Right lobe of liver (tissue), 6 donors: ENCODE measurements around the gene RHOXF2. TPM values are rescaled to one million over a fixed set of nuclear protein-coding genes. Genes with fewer than 3 reads are reported as not detected.
"Not testable (repeated sequence)": the region's sequence is repeated elsewhere in the genome, so short reads cannot be mapped to it uniquely, and the experiment has no call there.

Source experiments
- ATAC-seq, 4 donors: fragments of 200-7000 bp; cut with Tn5 transposase; one replicate each; pipeline ENCODE4 v1.9.1; 2020; ENCODE audit warnings: mild to moderate bottlenecking in 4 of 4, moderate library complexity in 4 of 4
- DNase-seq, 3 donors: peaks; one replicate each; pipeline ENCODE4 v3.0.0-alpha.2; 2020
- H3K27ac ChIP-seq, 3 donors: fragments of 200-600 bp; one replicate each; pipeline ENCODE4 v1.8.0; 2022
- H3K27me3 ChIP-seq, 2 donors: fragments of 200-600 bp; one replicate each; pipeline ENCODE4 v1.8.0; 2022
- H3K36me3 ChIP-seq, 4 donors: fragments of 200-600 bp; sonication (generic) in 1 of 4; one replicate each; pipeline versions ENCODE4 v1.5.1 to v1.8.0; 2017 to 2022; ENCODE audit warnings: control low read depth in 1 of 4
- H3K4me1 ChIP-seq, 4 donors: fragments of 200-600 bp; sonication (generic) in 1 of 4; one replicate each; pipeline versions ENCODE4 v1.5.1 to v1.8.0; 2017 to 2022; ENCODE audit warnings: control low read depth in 1 of 4
- H3K4me3 ChIP-seq, 3 donors: fragments of 200-600 bp; one replicate each; pipeline ENCODE4 v1.8.0; 2022
- H3K9me3 ChIP-seq, 4 donors: fragments of 200-600 bp; sonication (generic) in 1 of 4; one replicate each; pipeline versions ENCODE4 v1.5.1 to v1.8.0; 2017 to 2022; ENCODE audit warnings: control low read depth in 1 of 4
- POLR2A ChIP-seq: fragments of 450-650 bp; IDR thresholded peaks from one replicate; pipeline ENCODE4 v1.6.1; 2017; ENCODE audit warnings: antibody characterized with exemption, mild to moderate bottlenecking
- WGBS: methylation state at CpG from one replicate; pipeline ENCODE4 v1.1.6; 2018; ENCODE audit warnings: low coverage, low lambda C conversion rate; ENCODE audit not compliant: insufficient coverage; ENCODE audit errors: missing lambda C conversion rate; 5-methylcytosine and 5-hydroxymethylcytosine counted together
- intact Hi-C, 2 donors: fragments of 100-400 bp; cut with DNase I; formaldehyde crosslinking; loops; one replicate each; pipeline versions ENCODE4 v1.11.2 to v1.14.1; 2022
- total RNA-seq, 6 experiments: library from RNA; depleted of rRNA in 2 of 6; stranded (reverse); fragments of >200 nt in 2 of 6; fragmentation: NEBNext Ultra II Directional in 3 of 6; extraction: Animal tissue kit (Norgen Biotek cat#: 25700) in 3 of 6; gene quantifications; one replicate each; pipeline versions ENCODE4 v1.1.0 to v1.2.4, GENCODE V29; 2016 to 2023
- TF ChIP-seq, protein P1 (sequence below), 4 donors: fragments of 200-600 bp in 3 of 4; fragments of 450-650 bp in 1 of 4; IDR thresholded peaks; one replicate each; pipeline versions ENCODE4 v1.5.1 to v1.8.0; 2016 to 2022; ENCODE audit warnings: antibody characterized with exemption in 4 of 4, mild to moderate bottlenecking in 2 of 4
- donor health status: DM: no; HTN: yes; CAD: no.
- donor health status: DM: no; HTN: no; CAD: no.
- donor health status: DM: no; HTN: no; CAD: no.
- donor health status: DM: no; HTN: yes; CAD: no.
- donor health status: DM: no; HTN: yes; CAD: no.

Gene RHOXF2
- total RNA-seq, 6 experiments from 2014 or later: not detected

DNA sequence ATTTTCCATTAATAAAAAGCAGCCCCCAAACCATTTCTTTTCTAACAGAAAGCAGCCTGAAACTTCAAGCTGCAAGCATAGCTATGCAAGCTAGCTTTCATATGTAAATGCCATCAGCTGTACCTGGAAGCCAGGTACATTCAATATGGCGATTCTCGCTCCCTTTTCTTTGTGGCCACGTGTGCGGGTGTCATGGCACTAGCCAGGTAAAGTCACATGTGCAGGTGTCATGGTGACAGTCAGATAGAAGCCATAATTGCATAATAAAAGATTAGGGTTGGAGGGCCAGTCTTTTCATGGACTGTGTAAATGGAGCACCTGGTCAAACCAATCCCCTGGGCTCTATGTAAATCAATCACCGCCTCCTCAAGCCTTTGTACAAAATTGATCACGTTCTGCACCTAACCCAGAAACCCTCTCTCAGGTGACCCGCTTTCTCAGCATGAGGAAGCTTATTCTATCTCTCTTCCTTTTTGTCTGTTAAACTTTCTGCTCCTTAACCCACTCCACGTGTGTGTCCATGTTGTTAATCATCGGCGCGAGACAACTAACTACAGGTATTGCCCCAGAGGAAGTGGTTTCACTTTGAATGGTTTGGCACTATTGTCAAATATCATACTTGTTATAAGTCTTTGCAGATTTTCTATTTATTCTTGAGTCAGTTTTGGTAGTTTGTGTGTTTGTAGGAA, 18.0 kb upstream of the RHOXF2 start:
- Histone ChIP-seq H3K4me1 (no peaks in the 10 kb centered on the region), H3K4me3 (no peak overlapping the region), H3K36me3 (no peaks in the 10 kb centered on the region), H3K27me3 (no peaks in the 10 kb centered on the region), H3K27ac (no peak overlapping the region), H3K9me3 (no peaks in the 10 kb centered on the region)
- intact Hi-C loops: no loop called here
- no peak for DNase-seq
- no peak for TF ChIP-seq POLR2A
- TF ChIP-seq, protein P1, sequence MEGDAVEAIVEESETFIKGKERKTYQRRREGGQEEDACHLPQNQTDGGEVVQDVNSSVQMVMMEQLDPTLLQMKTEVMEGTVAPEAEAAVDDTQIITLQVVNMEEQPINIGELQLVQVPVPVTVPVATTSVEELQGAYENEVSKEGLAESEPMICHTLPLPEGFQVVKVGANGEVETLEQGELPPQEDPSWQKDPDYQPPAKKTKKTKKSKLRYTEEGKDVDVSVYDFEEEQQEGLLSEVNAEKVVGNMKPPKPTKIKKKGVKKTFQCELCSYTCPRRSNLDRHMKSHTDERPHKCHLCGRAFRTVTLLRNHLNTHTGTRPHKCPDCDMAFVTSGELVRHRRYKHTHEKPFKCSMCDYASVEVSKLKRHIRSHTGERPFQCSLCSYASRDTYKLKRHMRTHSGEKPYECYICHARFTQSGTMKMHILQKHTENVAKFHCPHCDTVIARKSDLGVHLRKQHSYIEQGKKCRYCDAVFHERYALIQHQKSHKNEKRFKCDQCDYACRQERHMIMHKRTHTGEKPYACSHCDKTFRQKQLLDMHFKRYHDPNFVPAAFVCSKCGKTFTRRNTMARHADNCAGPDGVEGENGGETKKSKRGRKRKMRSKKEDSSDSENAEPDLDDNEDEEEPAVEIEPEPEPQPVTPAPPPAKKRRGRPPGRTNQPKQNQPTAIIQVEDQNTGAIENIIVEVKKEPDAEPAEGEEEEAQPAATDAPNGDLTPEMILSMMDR (IDR thresholded peaks at IDR 0.05): no peak
- 60% methylated on average over 11 of the region's 11 CpGs for WGBS
- no peak for ATAC-seq

DNA sequence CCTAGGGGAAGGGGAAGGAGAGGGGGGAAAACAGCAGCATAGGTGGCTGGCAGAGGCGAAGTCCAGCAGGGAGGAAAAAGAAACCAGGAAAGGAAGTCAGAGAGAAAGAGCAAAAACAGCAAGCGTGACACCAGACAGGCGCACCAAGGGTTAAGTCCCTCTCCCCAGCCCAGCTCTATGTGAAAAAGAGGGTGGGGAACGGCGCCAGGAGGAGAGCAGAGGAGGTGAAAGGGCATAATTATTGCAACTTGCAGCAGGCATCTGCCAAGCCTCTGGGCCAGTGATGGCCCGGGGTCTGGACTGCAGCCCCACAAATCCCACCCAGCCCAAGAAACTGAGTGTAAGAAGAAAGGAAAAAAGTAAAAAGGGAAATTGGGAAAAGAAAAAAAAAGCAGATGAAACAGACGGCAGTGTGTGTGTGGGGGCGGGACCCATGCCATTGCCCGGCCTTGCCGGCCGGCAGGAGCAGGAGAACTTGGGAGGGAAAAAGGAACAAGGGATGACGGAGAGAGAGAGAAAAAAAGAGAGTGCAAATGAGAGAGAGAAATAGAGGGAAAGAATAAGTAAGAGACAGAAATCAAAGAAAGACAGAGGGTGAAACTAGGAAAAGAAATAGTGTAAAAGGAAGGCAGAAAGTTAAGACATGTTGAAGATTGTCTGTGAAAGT, 14.1 kb upstream of the RHOXF2 start:
- H3K36me3 ChIP-seq: no peaks in the 10 kb centered on the region
- H3K4me3 ChIP-seq: peak overlapping the region in 1 of 3 donors; percentile 1
- H3K27ac ChIP-seq: no peak overlapping the region
- DNase-seq (peak in 2 of 3 donors; percentile 35 to 68), ATAC-seq (peak; percentile 72 to 80 (median 76))
- H3K27me3 ChIP-seq: no peaks in the 10 kb centered on the region
- intact Hi-C loops: no loop called here
- H3K4me1 ChIP-seq: no peaks in the 10 kb centered on the region
- H3K9me3 ChIP-seq: no peaks in the 10 kb centered on the region
- 51% methylated on average over 12 of the region's 12 CpGs for WGBS
- no peak for TF ChIP-seq POLR2A
- TF ChIP-seq, protein P1 (IDR thresholded peaks at IDR 0.05): no peak

DNA sequence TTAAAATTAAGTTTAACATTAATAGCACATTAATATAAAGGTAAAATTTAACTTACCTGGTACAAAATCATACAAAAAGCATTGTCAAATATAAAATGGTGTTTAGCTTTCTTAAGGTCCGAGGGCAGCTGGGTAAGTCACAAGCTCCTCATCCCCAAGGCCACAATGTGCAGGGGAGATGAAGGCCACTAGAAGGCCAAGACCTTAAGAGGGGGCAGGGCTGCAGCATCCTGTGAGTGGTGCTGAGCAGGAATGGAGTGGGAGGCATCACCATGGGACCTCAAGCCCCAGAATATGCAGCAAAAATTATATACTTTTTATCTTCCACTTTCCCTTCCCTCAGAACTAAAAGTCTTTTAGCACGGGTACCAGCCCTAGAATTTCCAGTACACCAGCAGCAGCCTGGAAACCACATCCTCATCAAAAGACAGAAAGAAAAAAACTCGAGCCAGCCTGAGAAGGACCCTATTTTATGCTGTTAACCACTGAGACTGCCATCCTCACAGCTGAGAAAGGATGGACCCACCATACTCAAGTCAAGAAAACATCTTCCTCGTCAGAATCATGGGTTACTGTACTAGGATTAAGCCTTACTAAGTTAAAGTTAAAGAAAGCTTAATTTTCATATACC, 13.0 kb upstream of the RHOXF2 start:
- no peak for TF ChIP-seq POLR2A
- TF ChIP-seq, protein P1 (IDR thresholded peaks at IDR 0.05): no peak
- H3K27me3 ChIP-seq: no peaks in the 10 kb centered on the region
- ATAC-seq: no peak
- DNase-seq: no peak
- H3K9me3 ChIP-seq: no peaks in the 10 kb centered on the region
- intact Hi-C loops: no loop called here
- WGBS: 19% methylated on average over 4 of the region's 4 CpGs
- H3K4me1 ChIP-seq: no peaks in the 10 kb centered on the region
- H3K4me3 ChIP-seq: no peak overlapping the region
- no peak overlapping the region for H3K27ac ChIP-seq
- no peaks in the 10 kb centered on the region for H3K36me3 ChIP-seq

DNA sequence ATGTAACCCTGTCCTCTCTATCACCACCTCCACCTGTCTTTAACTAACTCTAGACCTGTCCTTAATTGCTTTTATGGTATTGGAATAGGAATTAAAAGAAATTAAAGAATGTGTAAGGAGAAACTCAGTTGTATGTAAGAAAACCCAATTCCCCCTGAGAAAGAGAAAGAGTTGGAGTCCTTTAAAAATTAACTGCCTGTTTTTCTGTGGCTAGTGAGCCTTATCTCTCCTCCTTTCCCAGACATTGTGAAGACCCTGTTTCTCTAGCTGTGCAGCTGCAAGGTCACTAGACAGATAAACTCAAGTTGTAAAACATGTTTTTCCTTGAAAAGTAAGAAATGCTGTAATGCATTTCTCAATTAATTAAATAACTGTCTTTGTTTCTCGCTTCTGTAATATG, 12.1 kb upstream of the RHOXF2 start:
- intact Hi-C loops, H3K27ac ChIP-seq, H3K27me3 ChIP-seq, H3K9me3 ChIP-seq, H3K4me1 ChIP-seq, H3K36me3 ChIP-seq, DNase-seq, H3K4me3 ChIP-seq, ATAC-seq: not testable (repeated sequence)
- 80% methylated on average over 1 of the region's 1 CpG for WGBS

DNA sequence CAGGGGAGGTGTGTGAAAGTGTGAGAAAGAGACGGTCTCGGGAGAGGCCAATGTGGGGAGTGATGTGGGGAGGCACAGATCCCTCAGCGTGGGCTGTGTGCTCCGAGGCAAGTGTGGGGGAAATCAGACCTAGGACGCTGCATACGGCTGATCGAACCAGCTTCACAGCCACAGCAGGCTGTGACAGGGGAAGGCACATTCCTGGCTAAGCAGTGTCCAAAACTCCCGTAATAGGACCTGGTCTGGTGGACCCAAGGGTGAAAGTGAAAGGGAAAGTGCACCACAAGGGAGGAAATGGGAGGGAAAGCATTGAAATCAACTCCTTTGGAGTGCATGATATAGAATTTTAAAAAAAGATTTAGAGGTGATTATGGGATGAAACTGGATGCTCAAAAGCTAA, 10.9 kb upstream of the RHOXF2 start:
- no peaks in the 10 kb centered on the region for H3K36me3 ChIP-seq
- intact Hi-C loops: no loop called here
- no peaks in the 10 kb centered on the region for H3K27me3 ChIP-seq
- peak; percentile 32 to 86 (median 78) for ATAC-seq
- no peaks in the 10 kb centered on the region for H3K4me1 ChIP-seq
- no peak for DNase-seq
- WGBS: 47% methylated on average over 4 of the region's 8 CpGs
- H3K9me3 ChIP-seq: no peaks in the 10 kb centered on the region
- H3K27ac ChIP-seq: no peak overlapping the region
- peak overlapping the region in 1 of 3 donors; percentile 23 for H3K4me3 ChIP-seq
- no peak for TF ChIP-seq POLR2A
- TF ChIP-seq, protein P1 (IDR thresholded peaks at IDR 0.05): no peak

DNA sequence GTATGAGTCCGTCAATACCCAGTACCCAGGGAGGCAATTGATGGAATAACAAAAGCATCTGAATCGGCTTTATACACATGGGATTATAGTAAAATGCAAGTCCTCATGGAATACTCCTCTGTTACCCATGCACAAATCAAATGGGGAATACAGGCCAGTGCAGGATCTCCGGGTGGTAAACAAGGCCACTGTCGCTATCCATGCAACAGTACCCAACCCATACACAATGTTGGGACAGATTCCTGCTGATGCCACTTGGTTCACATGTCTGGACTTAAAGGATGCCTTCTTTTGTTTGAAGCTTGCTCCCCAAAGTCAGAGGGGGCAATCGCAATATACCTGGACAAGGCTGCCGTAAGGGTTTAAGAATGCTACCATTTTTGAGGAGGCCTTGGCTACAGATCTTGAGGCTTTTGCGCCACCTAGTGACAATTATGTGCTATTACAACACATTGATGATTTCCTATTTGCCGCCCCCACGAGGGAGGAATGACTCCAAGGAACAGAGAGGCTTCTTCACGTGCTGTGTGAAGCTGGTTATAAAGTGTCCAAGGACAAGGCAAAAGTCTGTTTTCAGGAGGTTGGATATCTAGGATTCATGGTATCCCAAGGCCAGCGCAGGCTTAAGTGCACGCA, 8.2 kb upstream of the RHOXF2 start:
- H3K4me3 ChIP-seq, H3K27ac ChIP-seq, H3K36me3 ChIP-seq, DNase-seq, H3K9me3 ChIP-seq, H3K4me1 ChIP-seq, intact Hi-C loops, H3K27me3 ChIP-seq: not testable (repeated sequence)
- no CpG with 5 or more reads among the region's 12 CpGs for WGBS
- peak; percentile 52 to 66 (median 58) for ATAC-seq

DNA sequence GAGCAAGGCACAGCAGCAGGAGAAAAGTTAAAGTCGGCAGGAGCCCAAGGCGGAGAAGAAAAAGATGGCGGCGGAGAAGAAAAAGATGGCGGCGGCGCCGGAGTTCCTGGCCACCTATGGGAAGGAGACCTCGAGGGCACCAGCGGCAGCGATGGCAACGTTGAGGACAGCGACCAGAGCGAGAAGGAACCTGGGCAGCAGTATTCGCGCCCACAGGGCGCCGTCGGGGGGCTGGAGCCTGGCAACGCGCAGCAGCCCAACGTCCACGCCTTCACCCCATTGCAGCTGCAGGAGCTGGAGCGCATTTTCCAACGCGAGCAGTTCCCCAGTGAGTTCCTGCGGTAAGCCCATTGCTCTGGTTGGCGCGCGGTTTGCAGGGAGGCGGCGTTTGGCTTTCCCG, 673 bp downstream of the RHOXF2 start:
- H3K4me3 ChIP-seq, DNase-seq, H3K4me1 ChIP-seq, H3K27ac ChIP-seq, intact Hi-C loops, ATAC-seq, H3K9me3 ChIP-seq, H3K27me3 ChIP-seq, H3K36me3 ChIP-seq: not testable (repeated sequence)
- WGBS: 90% methylated on average over 2 of the region's 33 CpGs
